ENCODE data around the gene CALR3. TPM values are rescaled to one million over a fixed set of nuclear protein-coding genes. Genes with fewer than 3 reads are reported as not detected.
"Not testable (repeated sequence)": the region's sequence is repeated elsewhere in the genome, so short reads cannot be mapped to it uniquely, and the experiment has no call there.

Gene CALR3
- total RNA-seq, 1 experiment from 2014 or later, result not detected

DNA sequence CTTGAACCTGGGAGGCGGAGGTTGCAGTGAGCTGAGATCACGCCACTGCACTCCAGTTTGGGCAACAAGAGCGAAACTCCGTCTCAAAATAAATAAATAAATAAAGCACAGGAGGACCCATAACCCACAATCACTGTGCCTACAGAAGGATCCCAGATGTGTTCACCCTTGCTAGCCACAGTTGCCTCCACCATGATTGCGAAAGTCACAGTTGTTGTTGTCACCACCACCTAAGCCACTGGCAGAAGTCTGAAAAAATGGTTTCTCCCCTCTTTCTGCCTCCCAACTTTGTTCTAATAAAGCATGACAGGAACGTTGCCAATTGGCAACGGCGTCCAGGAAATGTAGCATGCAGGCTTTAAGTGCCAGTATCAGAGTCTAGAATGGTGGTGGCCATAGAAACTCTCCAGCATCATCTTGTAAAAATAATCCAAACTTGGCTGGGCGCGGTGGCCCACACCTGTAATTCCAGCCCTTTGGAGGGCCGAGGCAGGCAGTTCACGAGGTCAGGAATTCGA is 22.0 kb downstream of the CALR3 start:
- H3K36me3 ChIP-seq (ENCODE audit: control insufficient read depth, insufficient read depth, low read length), result no peaks in the 10 kb centered on the region
- Mint-ChIP-seq H3K4me3 (ENCODE audit: unreplicated experiment) (no peak overlapping the region), H3K4me1 (ENCODE audit: low read depth, unreplicated experiment) (peaks cover 17% of the 10 kb centered on the region), H3K9me3 (ENCODE audit: unreplicated experiment) (no peaks in the 10 kb centered on the region), H3K27ac (ENCODE audit: unreplicated experiment) (no peak overlapping the region), H3K36me3 (ENCODE audit: insufficient read depth, unreplicated experiment) (no peaks in the 10 kb centered on the region), H3K27me3 (ENCODE audit: insufficient read depth, unreplicated experiment) (no peaks in the 10 kb centered on the region)
- POLR2A ChIA-PET, result no interaction called here
- H3K4me1 ChIP-seq, result peaks cover 4% of the 10 kb centered on the region
- CTCF ChIA-PET, result interaction anchor here (0.7 kb wide), 1 partner anchor 10 kb away, joined by 6 read pairs; no protein-coding TSS in a partner anchor
- peaks cover 8% of the 10 kb centered on the region for H3K9me3 ChIP-seq
- no TSS peak for BruUV-seq (replicated peaks)
- TF ChIP-seq CTCF (IDR thresholded peaks at IDR 0.05; ENCODE audit: insufficient read depth in 1 of 2, low read depth in 1 of 2, low read length in 1 of 2, severe bottlenecking in 1 of 2, unreplicated experiment in 1 of 2), result no peak
- intact Hi-C loops (cut with micrococcal nuclease; ENCODE audit: unreplicated experiment), result loop anchor here (2.0 kb wide), 1 partner anchor 23 kb away; the partner anchor contains the start of genes C19orf44 and CALR3
- no peak overlapping the region for H3K4me3 ChIP-seq (ENCODE audit: low read depth, low read length)
- DNase-seq, result no peak
- no peaks in the 10 kb centered on the region for H3K27me3 ChIP-seq (replicated peaks; ENCODE audit: control insufficient read depth, insufficient read depth, low read length)

GRCh38 chr19:16472992-16473391 is 23.0 kb downstream of the CALR3 start:
- BruUV-seq (replicated peaks), result no TSS peak
- POLR2A ChIA-PET, result interaction anchor here (0.6 to 0.7 kb wide), 3 partner anchors 32 to 211 kb away, joined by 3 to 4 read pairs (median 3); no protein-coding TSS in a partner anchor
- Histone ChIP-seq H3K27me3 (replicated peaks; ENCODE audit: control insufficient read depth, insufficient read depth, low read length) (no peaks in the 10 kb centered on the region), H3K36me3 (ENCODE audit: control insufficient read depth, insufficient read depth, low read length) (no peaks in the 10 kb centered on the region), H3K4me1 (peaks cover 4% of the 10 kb centered on the region), H3K4me3 (ENCODE audit: low read depth, low read length) (no peak overlapping the region), H3K9me3 (peaks cover 8% of the 10 kb centered on the region)
- DNase-seq, result no peak
- no peak for TF ChIP-seq CTCF (IDR thresholded peaks at IDR 0.05; ENCODE audit: insufficient read depth in 1 of 2, low read depth in 1 of 2, low read length in 1 of 2, severe bottlenecking in 1 of 2, unreplicated experiment in 1 of 2)
- intact Hi-C loops (cut with micrococcal nuclease; ENCODE audit: unreplicated experiment), result loop anchor here (2.0 kb wide), 1 partner anchor 24 kb away; the partner anchor contains the start of genes C19orf44 and CALR3
- Mint-ChIP-seq H3K36me3 (ENCODE audit: insufficient read depth, unreplicated experiment) (no peaks in the 10 kb centered on the region), H3K4me1 (ENCODE audit: low read depth, unreplicated experiment) (peaks cover 20% of the 10 kb centered on the region), H3K9me3 (ENCODE audit: unreplicated experiment) (no peaks in the 10 kb centered on the region), H3K27me3 (ENCODE audit: insufficient read depth, unreplicated experiment) (no peaks in the 10 kb centered on the region), H3K4me3 (ENCODE audit: unreplicated experiment) (no peak overlapping the region), H3K27ac (ENCODE audit: unreplicated experiment) (no peak overlapping the region)
- CTCF ChIA-PET, result no interaction called here

- peak overlapping the region; percentile 49 for H3K4me3 ChIP-seq (ENCODE audit: low read depth, low read length)
- H3K9me3 ChIP-seq; H3K36me3 Mint-ChIP-seq (ENCODE audit: insufficient read depth, unreplicated experiment); H3K27me3 Mint-ChIP-seq (ENCODE audit: insufficient read depth, unreplicated experiment); CTCF ChIA-PET; H3K27me3 ChIP-seq (replicated peaks; ENCODE audit: control insufficient read depth, insufficient read depth, low read length); H3K36me3 ChIP-seq (ENCODE audit: control insufficient read depth, insufficient read depth, low read length); H3K9me3 Mint-ChIP-seq (ENCODE audit: unreplicated experiment); DNase-seq; H3K4me1 ChIP-seq: not testable (repeated sequence)
- POLR2A ChIA-PET, result interaction anchor here (0.6 kb wide), 2 partner anchors 142 to 212 kb away, joined by 3 to 4 read pairs; no protein-coding TSS in a partner anchor
- peak overlapping the region; percentile 85 for H3K27ac Mint-ChIP-seq (ENCODE audit: unreplicated experiment)
- H3K4me3 Mint-ChIP-seq (ENCODE audit: unreplicated experiment), result peak overlapping the region; percentile 80
- BruUV-seq (replicated peaks), result TSS peak; percentile 95
- peaks cover 25% of the 10 kb centered on the region for H3K4me1 Mint-ChIP-seq (ENCODE audit: low read depth, unreplicated experiment)
- intact Hi-C loops (cut with micrococcal nuclease; ENCODE audit: unreplicated experiment), result loop anchor here (2.0 kb wide), 1 partner anchor 24 kb away; the partner anchor contains the start of genes C19orf44 and CALR3
Measured at GRCh38 chr19:16472559-16472899, 23.4 kb downstream of the CALR3 start.
